Kidney epithelial cell (primary cell): ENCODE results near the gene SORBS1. TPM values are rescaled to one million over a fixed set of nuclear protein-coding genes. Genes with fewer than 3 reads are reported as not detected.

ENCODE experiments used
- DNase-seq: peaks from one replicate; pipeline ENCODE4 v3.0.0-alpha.2; 2010; ENCODE audit warnings: low read depth
- H3K27me3 ChIP-seq: 2 replicates; pipeline ENCODE4 v1.6.0; 2011; ENCODE audit warnings: low read length; ENCODE audit not compliant: control insufficient read depth, insufficient read depth
- H3K36me3 ChIP-seq: 2 replicates; pipeline ENCODE4 v1.5.1; 2011; ENCODE audit warnings: low read length; ENCODE audit not compliant: control insufficient read depth, insufficient read depth
- H3K4me3 ChIP-seq: 2 replicates; pipeline ENCODE4 v1.5.1; 2011; ENCODE audit warnings: low read depth, mild to moderate bottlenecking, control low read depth, low read length
- CTCF ChIP-seq: IDR thresholded peaks from 2 replicates; pipeline ENCODE4 v1.5.1; 2011; ENCODE audit warnings: mild to moderate bottlenecking, moderate library complexity, low read length, control low read depth, inconsistent platforms; ENCODE audit not compliant: insufficient read depth, poor library complexity, severe bottlenecking
- total RNA-seq: library from RNA; depleted of rRNA; stranded (reverse); fragments of >200 nt; gene quantifications from 2 replicates; pipeline ENCODE4 v1.2.3, GENCODE V29; 2015

The SORBS1 gene
- total RNA-seq, 1 donor from 2014 or later = 4.9 TPM

- Histone ChIP-seq H3K4me3 (no peak overlapping the region), H3K27me3 (no peaks in the 10 kb centered on the region), H3K36me3 (no peaks in the 10 kb centered on the region)
- DNase-seq = no peak
- TF ChIP-seq CTCF = no peak
Measured at GRCh38 chr10:95564291-95564690, 3.1 kb upstream of the SORBS1 start.

GRCh38 chr10:95562341-95562965, 1.3 kb upstream of the SORBS1 start:
- Histone ChIP-seq H3K4me3 (no peak overlapping the region), H3K27me3 (no peaks in the 10 kb centered on the region), H3K36me3 (no peaks in the 10 kb centered on the region)
- no peak for DNase-seq
- no peak for TF ChIP-seq CTCF

GRCh38 chr10:95561864-95562177, 650 bp upstream of the SORBS1 start:
- TF ChIP-seq CTCF = no peak
- no peak for DNase-seq
- no peaks in the 10 kb centered on the region for H3K36me3 ChIP-seq
- H3K27me3 ChIP-seq = no peaks in the 10 kb centered on the region
- peak overlapping the region; percentile 29 for H3K4me3 ChIP-seq

GRCh38 chr10:95560278-95561176, 644 bp downstream of the SORBS1 start:
- Histone ChIP-seq H3K4me3 (peak overlapping the region; percentile 86), H3K27me3 (no peaks in the 10 kb centered on the region), H3K36me3 (no peaks in the 10 kb centered on the region)
- no peak for DNase-seq
- TF ChIP-seq CTCF = no peak

GRCh38 chr10:95559896-95560277, 1.3 kb downstream of the SORBS1 start:
- Histone ChIP-seq H3K36me3 (no peaks in the 10 kb centered on the region), H3K27me3 (no peaks in the 10 kb centered on the region), H3K4me3 (no peak overlapping the region)
- no peak for DNase-seq
- TF ChIP-seq CTCF = no peak
